HG03060 (cell line): ENCODE data around the gene DCANP1.

Experiments
- ATAC-seq: cut with Tn5 transposase; IDR thresholded peaks from one replicate; pipeline ENCODE4 v1.9.1; 2021; ENCODE audit warnings: low read depth, moderate number of reproducible peaks; ENCODE audit not compliant: unreplicated experiment

Gene DCANP1

DNA sequence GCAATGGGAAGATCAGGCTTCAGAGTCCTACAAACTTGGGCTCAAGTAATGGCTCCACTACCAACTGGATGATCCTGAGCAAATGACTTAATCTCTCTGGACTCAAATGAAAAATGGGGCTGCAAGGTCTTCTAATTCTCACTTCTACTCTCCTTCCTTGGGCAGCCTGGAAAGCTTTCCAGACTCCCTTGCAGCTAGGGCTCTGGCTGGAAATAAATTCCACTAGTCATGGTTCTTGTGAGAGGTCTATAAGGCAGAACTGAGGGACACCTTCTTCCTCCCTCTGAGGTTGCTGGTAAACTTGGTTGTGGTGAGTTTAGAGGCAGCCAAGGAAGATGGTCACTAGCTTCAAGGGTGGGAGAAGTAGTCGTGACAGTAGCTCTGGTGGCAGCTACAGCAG, 18.6 kb downstream of the DCANP1 start:
- ATAC-seq: no peak

DNA sequence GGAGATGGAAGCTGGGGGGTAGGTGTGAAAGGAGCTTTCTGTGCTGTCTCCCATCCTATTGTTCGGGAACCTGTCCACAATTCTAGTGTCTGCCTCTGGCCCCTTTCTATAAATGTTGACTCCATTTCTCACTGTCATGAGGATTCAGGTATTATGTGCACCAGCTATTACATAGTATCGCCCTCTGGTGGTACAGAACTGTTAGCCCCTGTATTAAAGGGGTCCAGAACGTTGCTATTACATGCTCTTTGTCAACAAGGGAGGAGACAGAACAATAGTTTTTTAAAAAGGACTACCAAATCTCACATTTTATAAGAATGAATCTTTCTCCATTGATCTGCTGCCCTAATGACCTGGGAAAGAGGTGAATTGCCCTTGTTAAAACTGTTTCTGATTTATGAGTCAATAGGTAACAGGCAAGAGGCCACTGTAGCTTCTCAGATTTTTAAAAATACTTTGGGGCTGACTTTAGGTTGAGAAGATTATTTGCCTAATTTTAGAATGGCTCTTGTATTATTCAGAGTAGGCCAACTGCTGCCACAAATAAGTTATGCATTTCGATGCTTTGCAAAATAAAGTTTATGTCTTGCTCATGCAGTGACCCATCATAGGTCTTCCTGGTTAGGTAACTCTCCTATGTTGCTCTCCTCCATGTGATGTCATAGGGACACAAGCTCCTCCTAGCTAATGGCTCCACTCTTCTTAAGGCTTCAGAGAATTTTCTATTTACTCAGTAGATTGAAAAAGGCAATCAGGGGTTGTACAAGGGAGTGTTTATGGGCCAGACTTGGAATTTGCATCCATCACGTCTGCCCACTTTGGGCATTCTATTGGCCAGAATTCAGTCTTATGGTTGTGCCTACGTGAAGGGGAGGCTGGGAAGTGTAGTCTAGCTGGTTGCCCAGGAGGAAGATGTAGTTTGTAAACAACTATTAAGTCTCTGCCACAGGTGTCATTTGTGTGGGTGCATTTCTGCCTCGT, 20.8 kb downstream of the DCANP1 start:
- ATAC-seq: peak; percentile 82

DNA sequence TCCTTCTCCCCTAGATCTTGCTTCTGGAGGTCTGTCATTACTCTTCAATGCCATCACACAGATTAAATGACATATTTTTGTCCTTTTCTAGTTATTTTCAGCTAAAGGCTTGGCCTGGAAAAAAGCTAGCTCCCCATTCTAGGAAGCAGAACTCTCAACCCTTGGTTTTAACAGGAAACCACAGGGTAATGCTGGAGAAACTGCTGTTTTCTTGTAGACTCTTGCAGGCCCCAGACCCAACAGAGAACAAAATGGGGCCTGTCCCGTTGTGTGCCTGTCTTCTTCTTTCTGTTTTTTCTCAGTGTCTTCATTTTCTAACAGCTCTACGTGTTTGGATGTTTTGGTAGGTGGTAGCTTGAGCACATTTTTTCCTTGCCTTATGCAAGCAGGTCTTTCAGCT, 21.5 kb downstream of the DCANP1 start:
- no peak for ATAC-seq

DNA sequence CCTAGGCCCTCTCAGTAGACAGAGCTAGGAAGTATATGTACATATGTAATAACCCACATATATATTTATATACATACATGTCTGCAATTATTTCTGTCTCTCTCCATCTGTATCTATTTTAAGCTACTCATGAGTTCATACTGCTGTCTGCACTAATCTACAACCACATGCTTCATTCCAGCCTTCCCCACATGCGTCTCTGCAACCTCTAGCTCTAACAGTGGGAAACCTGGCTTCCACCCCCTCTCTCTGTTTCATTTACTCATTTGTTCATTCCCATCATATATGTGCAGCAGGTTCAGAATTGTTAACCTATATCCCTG, 23.3 kb downstream of the DCANP1 start:
- no peak for ATAC-seq

DNA sequence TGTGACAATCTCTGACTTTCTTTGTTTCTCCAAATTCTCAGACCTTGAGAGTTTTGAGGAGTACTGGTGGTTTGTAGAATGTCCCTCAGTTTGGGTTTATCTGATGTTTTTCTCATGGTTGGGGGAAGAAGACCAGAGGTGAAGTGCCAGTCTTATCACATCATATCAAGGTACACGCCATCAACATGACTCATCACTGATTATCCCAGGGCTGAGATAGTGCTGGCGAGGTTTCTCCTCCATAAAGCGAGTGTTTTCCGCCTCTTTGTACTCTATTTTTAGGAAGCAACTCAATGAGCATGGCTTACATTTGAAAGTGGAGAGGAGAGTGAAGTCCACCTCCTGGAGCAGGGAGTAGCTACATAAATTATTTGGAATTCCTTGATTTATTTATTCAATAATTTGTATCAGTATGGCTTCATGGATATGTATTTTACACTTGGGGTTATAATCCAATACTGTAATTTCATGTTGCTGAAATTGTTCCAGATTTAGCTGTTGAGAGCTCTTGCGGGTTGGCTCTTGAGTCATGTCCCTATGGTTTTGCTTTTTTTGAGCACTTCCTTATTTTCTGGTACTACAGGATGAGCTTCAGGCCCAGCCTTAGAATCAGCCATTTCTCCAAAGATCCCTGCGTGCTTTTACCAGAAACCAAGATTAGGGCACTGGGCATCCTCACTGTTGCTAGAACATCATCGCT, 23.9 kb downstream of the DCANP1 start:
- no peak for ATAC-seq

DNA sequence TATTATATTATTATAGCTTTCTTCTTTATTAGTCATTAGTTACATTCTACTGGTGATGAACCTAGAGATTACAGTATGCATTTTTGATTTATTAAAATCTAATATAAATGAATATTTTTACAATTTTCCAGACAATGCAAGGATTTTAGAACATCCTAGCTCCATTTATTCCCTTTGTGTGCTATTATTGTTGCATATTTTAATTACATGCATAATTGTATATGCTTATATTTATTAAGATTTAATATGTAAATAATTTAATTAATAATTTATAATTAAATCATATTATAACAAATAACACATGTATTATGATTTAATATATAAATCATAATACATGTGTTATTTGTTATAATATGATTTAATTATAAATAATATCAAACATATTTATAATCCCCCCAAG, 24.7 kb downstream of the DCANP1 start:
- ATAC-seq: no peak

DNA sequence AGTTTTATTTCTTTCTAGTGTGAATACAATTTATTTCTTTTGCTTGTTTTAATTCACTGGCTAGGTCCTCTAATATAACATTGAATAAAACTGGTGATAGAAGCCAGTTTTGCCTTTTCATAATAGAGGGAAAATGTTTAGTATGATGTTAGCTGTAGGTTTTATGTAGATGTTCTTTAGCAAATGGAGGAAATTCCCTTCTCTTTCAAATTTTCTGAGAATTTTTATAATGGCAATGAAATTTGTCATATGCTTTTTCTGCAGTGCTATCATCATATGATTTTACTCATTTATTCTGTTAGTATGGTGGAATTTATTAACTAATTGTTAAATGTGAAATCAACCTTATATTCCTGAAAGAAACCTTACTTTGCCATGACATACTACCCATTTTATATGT, 30.1 kb downstream of the DCANP1 start:
- ATAC-seq: no peak

DNA sequence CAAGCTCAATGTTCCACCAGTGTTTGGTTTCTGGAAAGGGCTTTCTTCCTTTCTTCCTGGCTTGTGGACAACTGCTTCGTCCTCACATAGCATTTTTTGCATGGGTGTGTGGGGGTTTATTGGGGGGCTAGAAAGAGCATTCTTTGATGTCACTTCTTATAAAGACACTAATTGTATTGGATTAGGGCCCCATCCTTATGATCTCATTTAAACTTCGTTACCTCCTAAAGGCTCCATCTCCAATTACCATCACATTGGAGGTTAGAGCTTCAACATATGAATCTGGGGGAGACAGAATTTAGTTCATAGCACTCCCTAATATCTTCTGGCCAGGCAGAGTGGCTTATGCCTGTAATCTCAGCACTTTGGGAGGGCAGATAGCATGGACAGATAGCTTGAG, 42.1 kb downstream of the DCANP1 start:
- no peak for ATAC-seq

DNA sequence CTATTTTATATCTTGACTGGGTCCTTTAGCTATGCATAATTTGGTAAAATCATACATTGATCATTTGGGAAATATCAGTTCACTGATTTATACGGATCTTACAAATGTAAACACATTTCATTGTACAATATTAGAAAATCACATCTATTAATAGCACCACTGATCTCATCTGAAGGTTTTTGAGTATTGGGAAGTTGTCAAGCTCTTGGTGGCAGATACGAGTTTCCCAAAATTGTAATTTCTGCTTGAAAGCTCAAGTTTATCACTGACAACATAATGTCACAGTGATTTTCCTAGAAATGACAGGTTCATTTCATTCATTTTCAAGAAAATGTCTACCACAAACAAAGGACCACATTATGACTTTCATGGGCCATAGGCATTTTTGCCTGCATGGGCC, 45.1 kb downstream of the DCANP1 start:
- no peak for ATAC-seq

DNA sequence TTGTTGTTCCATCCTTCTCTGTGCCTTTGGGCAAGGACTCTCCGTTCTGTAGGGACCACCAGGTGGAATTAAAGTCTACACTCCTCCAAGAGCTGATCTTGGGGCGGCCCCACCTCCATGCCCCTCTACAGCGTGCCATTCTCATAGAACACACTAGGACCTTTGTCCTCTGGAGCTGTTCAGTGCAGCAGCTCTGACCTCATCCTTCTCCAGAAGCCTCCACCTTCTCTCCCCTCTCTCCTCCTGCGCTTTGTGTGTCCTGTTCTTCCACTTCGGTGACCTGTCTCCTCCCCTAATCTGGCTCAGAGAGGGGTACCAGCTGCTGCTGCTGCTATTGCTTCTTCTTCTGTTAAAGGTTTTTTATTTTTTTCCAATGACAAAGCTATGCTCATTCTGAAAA, 46.3 kb downstream of the DCANP1 start:
- no peak for ATAC-seq

DNA sequence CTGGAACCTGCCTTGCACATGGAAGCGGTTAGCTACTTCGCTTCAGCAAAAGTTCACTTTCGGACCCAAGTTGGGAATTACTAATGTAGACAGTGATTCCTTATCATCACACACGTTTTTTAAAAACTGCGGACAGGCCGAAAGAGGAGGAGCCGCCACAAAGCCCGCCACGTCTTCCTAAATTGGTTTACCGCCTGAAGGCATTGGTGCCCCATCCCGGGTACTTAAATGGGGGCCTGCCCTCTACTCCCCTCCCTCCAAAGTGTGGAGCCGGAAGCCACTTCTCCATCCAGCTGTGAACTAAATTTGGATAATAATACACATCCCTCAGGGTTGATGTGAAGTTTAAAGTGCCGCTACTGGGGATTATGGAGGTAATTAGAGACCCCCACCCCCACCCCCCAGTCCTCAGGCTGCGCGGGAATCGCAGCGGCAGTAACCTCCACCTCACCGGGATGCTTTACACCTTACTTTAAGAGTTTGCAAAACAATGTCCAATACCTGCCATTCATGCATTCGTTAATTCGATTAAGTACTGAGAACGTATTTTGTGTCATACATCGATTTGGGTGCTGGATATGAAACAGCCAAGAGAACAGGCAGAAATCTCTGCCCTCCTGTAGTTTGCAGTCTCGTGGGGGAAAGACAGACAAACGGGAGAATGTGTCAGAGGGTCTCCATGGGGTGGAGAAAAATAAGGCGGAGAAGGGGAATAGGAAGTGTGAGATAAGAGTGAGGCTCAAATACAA, 47.2 kb downstream of the DCANP1 start:
- no peak for ATAC-seq

DNA sequence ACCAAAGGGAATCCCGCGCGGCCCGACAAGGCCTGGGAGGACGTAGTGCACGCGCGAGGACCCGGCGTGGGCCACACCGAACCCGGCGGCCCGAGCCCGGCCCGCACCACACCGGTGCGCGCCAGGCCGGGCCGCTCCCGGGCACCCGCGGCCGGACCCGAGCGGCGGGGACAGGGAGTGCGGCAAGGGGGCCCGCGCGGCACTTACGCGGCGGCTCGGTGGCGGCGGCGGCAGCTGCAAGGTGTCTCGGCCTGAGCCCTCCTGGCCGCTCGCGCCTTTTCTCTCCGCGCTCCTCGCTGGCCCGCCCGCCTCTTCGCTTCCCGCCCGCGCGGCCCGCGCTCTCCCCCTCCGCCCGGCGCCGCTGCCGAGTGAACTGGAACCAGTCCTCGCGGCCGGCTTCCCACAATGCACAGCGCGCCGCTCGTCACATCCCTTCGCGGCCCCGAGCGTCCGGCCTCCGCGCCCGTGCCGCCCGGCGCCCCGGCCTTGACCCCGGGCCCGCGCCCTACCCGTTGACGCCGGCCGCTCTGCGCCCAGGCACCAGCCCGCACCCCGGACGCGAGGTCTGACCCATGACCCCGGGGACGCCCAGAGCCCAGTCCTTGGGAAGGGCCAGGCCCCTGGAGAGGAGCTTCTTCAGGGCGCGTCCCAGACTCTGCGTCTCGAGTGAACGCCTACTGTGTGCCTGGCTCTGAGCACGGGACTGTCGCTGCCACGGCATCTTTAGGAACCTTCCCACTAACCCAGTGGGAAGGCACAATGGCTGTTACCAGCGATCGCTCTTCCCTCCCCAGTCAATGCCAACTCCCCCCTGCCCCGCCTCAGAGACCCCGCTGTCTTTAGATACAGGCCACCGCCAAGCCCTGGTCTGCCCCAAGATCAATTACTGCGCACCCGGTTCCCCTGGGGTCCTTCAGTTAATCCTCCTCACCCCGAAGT, 48.0 kb downstream of the DCANP1 start, which contains the start of gene MACROH2A1:
MACROH2A1 (minus strand) TSS at position 377 of the 939 bp plus-strand sequence. CDS start 10,138 bp downstream, outside the sequence.
- ATAC-seq: peak; percentile 54

DNA sequence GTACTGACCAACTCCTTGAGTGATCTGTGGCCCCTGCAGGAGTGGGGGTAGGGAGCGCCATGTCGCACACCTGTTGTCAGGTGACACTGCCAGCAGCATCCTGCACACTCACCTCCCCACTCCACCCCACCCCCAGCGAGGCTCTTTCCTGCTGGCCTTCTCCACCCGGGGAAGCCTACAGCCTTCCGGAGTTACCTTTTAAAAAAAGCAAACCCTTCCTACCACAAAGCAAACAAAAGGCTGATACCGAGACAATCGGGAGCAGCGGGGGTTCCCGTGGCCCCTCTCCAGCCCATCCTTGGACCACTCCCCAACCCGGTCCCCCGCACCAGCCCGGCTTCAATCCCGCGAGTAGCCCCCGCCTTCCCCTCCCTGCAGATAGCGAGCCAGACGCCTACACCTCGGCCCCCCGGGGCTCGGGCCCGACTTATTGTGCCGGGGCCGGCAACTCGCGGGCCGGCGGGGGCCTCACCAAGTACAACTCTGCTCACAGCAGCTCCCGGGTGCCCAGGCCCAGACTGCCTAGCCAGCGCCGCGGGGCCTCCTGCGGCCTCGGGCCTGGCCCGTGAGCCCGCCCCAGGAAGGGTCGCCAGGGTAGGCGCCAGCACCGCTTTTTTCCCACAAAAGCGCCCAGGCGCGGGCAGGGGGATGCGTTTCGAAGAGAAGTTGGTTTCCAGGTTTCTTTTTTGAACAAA, 48.8 kb downstream of the DCANP1 start:
- no peak for ATAC-seq

DNA sequence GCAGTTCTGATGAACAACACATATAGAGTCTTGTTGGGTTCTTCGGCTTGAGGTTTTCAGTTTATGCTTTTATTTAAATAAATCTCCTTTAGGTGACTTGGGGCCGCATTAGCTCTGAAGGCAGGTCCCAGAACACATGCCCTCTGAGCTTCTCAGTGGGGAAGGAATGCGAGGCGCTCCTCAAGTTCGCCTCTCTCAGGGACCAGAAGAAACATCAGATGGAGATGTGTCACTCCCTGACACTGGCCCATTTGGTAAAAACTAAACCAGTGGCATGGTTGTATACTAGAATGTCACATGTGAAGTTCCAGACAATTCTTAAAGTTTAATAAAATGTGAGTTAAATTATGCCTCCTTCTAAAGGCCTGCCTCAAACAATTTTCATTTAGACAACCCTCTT, 50.1 kb downstream of the DCANP1 start:
- no peak for ATAC-seq

DNA sequence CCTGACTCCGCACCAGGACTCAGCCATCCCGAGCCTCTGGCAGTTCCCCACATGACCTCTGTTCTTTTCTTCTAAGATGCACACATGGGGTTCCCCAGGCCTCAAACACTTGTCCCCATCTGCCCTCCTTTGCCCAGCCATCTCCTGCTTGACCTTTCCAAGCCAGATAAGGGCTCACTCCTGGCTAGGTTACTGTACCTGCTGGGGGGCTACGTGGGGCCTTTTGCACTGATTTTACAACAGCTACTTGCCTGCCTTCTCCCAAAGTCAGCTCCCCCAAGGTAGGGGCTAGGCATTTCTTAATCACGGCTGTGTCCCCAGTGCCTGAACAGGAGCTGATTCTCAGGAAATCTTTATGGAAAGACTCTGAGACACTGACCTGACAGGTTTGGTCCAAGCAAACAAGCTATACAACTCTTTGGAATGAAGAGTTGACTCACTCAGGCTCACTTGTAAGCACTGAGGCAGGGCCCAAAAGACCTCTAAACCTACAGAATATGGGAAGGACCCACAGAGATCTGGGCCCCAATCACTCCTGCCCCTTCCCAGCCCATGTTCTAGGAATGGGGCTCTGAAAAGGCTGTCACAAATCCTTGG, 50.6 kb downstream of the DCANP1 start:
- ATAC-seq: no peak

DNA sequence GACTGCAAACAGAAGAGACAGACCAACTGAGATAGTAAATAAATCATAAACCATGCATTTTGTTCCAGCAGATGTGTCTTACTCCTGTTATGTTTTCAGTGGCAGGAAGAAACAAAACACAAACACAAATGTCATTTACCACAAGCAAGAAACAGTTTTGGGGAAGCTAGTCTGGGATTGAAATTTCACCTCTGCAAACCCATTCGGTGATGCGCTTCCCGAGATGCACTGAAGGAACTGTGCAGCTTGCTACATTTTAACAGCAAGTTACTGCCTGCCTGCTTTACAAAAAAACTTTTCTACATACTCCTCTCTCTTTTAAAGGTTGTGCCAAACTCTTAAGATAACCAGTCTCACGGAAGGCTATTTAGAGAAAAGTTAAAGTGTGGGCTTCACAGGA, 51.3 kb downstream of the DCANP1 start:
- no peak for ATAC-seq

DNA sequence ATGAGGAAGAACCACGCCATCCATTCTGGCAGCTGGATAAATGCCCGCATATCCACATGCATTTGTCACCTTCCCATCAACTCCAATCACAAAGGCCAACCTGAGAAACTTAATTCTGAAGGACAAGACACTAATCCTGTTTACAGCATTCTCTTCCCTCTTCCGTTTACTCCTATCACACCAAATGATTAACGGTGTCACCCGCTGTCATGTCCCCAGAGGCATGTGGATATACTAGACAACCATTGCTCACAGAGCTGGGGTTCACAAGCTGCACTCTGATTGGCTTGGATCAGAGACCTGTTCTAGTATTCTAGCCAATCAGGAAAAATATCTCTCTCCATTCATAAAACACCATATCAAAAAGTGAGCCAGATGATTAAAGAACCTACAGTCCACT, 51.7 kb downstream of the DCANP1 start:
- ATAC-seq: no peak
